ENCODE results near the gene MSTO1.
"Not testable (repeated sequence)": the region's sequence is repeated elsewhere in the genome, so short reads cannot be mapped to it uniquely, and the experiment has no call there.

MSTO1 gene

GRCh38 chr1:155609515-155610256, at the start of gene MSTO1:
Gene MSTO1 (plus strand): TSS chr1:155610218. CDS start chr1:155610249, 31 bp downstream.
- Histone ChIP-seq H2AFZ (ENCODE audit: low read length) (peak within 1 kb of the TSS; percentile 80), H3K9me2 (ENCODE audit: low read depth, low read length) (no peaks in the 10 kb centered on the region), H3K4me1 (ENCODE audit: insufficient read depth, low read length, severe bottlenecking) (no peaks in the 10 kb centered on the region), H3K27ac (ENCODE audit: low read depth, low read length, poor library complexity, severe bottlenecking) (peak within 1 kb of the TSS; percentile 65), H3K4me3 (ENCODE audit: low read depth, low read length, poor library complexity, severe bottlenecking) (peak within 1 kb of the TSS; percentile 79), H3K9ac (ENCODE audit: low read length) (peak within 1 kb of the TSS; percentile 72), H3K9me3 (ENCODE audit: low read length) (no peaks in the 10 kb centered on the region), H3K4me2 (ENCODE audit: low read length) (peak within 1 kb of the TSS; percentile 89), H3K36me3 (ENCODE audit: insufficient read depth, low read length) (peaks cover 14% of the 10 kb centered on the region; the same call in 1 of the 2 replicates), H4K20me1 (ENCODE audit: insufficient read depth, low read length) (no peaks in the 10 kb centered on the region), H3F3A (ENCODE audit: insufficient read depth, low read length) (no peaks in the 10 kb centered on the region), H3K79me2 (ENCODE audit: insufficient read depth, low read length) (no peaks in the 10 kb centered on the region), H3K27me3 (ENCODE audit: insufficient read depth, low read length) (no peaks in the 10 kb centered on the region)
- TF ChIP-seq, protein P1, sequence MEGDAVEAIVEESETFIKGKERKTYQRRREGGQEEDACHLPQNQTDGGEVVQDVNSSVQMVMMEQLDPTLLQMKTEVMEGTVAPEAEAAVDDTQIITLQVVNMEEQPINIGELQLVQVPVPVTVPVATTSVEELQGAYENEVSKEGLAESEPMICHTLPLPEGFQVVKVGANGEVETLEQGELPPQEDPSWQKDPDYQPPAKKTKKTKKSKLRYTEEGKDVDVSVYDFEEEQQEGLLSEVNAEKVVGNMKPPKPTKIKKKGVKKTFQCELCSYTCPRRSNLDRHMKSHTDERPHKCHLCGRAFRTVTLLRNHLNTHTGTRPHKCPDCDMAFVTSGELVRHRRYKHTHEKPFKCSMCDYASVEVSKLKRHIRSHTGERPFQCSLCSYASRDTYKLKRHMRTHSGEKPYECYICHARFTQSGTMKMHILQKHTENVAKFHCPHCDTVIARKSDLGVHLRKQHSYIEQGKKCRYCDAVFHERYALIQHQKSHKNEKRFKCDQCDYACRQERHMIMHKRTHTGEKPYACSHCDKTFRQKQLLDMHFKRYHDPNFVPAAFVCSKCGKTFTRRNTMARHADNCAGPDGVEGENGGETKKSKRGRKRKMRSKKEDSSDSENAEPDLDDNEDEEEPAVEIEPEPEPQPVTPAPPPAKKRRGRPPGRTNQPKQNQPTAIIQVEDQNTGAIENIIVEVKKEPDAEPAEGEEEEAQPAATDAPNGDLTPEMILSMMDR (IDR thresholded peaks at IDR 0.05; ENCODE audit: low read length): no peak
- no peak for TF ChIP-seq EZH2 (IDR thresholded peaks at IDR 0.05; ENCODE audit: borderline replicate concordance, low read length)

DNA sequence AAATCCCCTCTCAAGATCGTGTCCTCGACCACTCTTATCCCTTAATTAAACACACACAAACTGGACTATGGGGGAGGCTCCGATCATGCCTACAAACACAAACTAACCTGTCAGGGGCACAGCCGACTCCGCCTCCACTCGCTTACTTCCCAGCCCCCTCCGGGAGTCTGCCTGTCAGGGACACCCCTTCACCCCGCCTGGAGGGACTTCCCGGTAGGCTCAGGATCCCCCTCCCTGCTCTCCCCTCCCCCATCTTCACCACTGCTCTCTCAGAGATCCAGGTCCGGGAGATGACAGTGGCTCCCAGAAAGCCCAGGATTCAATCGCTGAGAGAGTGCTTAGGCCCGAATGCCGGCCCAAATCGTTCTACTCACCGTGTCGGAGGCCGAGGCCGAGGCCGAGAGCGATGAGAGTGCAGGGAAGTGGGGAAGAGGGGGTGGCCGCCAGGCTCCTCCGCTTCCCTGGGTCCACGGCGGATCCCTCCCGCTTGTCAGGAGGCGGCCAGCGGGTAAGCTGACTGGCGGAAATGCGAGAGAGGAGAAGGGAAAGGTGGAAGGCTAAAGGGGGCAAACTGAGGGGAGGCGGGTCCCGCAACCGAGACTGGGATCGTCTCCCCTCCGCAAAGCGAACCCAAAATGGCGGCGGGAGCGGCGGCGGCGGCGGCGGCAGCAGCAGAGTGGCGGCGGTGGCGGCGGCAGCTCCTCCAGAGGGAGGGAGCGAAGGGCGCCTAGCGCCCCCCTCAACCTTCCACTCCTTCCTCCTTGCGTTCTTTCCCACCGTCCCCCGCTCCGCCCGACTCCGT, 48.0 kb upstream of the MSTO1 start:
- not testable (repeated sequence) for H3K9me3 ChIP-seq (ENCODE audit: low read length); H3K27me3 ChIP-seq (ENCODE audit: insufficient read depth, low read length); H4K20me1 ChIP-seq (ENCODE audit: insufficient read depth, low read length); H2AFZ ChIP-seq (ENCODE audit: low read length); H3F3A ChIP-seq (ENCODE audit: insufficient read depth, low read length); H3K9me2 ChIP-seq (ENCODE audit: low read depth, low read length)
- H3K36me3 ChIP-seq (ENCODE audit: insufficient read depth, low read length): peaks cover 22% of the 10 kb centered on the region; the same call in 1 of the 2 replicates
- peak overlapping the region; percentile 89 for H3K27ac ChIP-seq (ENCODE audit: low read depth, low read length, poor library complexity, severe bottlenecking)
- peak overlapping the region; percentile 100 for H3K9ac ChIP-seq (ENCODE audit: low read length)
- H3K79me2 ChIP-seq (ENCODE audit: insufficient read depth, low read length): peaks cover 80% of the 10 kb centered on the region
- peak overlapping the region; percentile 62 for H3K4me2 ChIP-seq (ENCODE audit: low read length)
- peak overlapping the region; percentile 68 for H3K4me3 ChIP-seq (ENCODE audit: low read depth, low read length, poor library complexity, severe bottlenecking)
- H3K4me1 ChIP-seq (ENCODE audit: insufficient read depth, low read length, severe bottlenecking): peaks cover 42% of the 10 kb centered on the region

GRCh38 chr1:155562581-155563376, 47.2 kb upstream of the MSTO1 start, which contains the start of gene ASH1L:
Gene ASH1L (minus strand): TSS chr1:155562803. CDS start chr1:155521519, 41,284 bp downstream.
- no peak within 1 kb of the TSS for H2AFZ ChIP-seq (ENCODE audit: low read length)
- peaks cover 42% of the 10 kb centered on the region for H3K4me1 ChIP-seq (ENCODE audit: insufficient read depth, low read length, severe bottlenecking)
- H3K9me3 ChIP-seq (ENCODE audit: low read length): no peaks in the 10 kb centered on the region
- peaks cover 26% of the 10 kb centered on the region; the same call in 1 of the 2 replicates for H3K36me3 ChIP-seq (ENCODE audit: insufficient read depth, low read length)
- H3K4me3 ChIP-seq (ENCODE audit: low read depth, low read length, poor library complexity, severe bottlenecking): peak within 1 kb of the TSS; percentile 68
- H3K9me2 ChIP-seq (ENCODE audit: low read depth, low read length): no peaks in the 10 kb centered on the region
- peaks cover 76% of the 10 kb centered on the region for H3K79me2 ChIP-seq (ENCODE audit: insufficient read depth, low read length)
- peak within 1 kb of the TSS; percentile 100 for H3K9ac ChIP-seq (ENCODE audit: low read length)
- TF ChIP-seq EZH2 (IDR thresholded peaks at IDR 0.05; ENCODE audit: borderline replicate concordance, low read length): no peak
- TF ChIP-seq, protein P1 (IDR thresholded peaks at IDR 0.05; ENCODE audit: low read length): no peak
- H3F3A ChIP-seq (ENCODE audit: insufficient read depth, low read length): no peaks in the 10 kb centered on the region
- H4K20me1 ChIP-seq (ENCODE audit: insufficient read depth, low read length): peaks cover 3% of the 10 kb centered on the region
- peak within 1 kb of the TSS; percentile 90 for H3K4me2 ChIP-seq (ENCODE audit: low read length)
- no peaks in the 10 kb centered on the region for H3K27me3 ChIP-seq (ENCODE audit: insufficient read depth, low read length)
- H3K27ac ChIP-seq (ENCODE audit: low read depth, low read length, poor library complexity, severe bottlenecking): peak within 1 kb of the TSS; percentile 92

DNA sequence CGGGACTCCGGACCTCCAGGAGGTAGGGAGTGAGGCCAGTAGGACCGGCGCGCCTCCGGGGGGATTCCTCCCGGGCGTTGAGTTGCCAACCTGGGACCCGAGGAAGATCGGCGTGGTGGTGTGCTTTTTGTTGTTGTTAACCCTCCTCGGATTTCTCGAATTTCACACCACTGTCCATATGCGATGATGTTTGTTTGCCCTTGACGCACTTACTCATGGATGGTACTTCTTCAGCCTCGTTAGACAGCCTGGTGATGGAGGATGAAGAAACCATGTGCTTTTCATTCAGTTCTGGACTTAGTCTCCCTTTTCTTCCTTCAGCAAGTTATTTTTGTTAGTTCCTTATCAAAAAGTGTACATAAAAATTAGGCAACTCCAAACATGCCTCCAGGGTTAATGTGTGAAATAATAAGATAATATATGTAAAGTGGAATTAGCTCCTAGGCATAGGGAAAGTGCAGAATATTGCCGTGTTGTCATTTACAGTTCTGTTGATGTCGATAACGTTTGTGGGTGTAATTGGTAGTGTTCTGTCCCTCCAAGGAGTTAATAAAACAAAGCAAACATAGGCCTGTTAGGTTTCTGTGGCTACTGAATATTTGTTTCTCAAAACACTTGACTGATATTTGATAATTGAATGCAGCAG, 46.5 kb upstream of the MSTO1 start:
- H2AFZ ChIP-seq (ENCODE audit: low read length); H3K9me2 ChIP-seq (ENCODE audit: low read depth, low read length); H3K27me3 ChIP-seq (ENCODE audit: insufficient read depth, low read length); H3K9me3 ChIP-seq (ENCODE audit: low read length); H3F3A ChIP-seq (ENCODE audit: insufficient read depth, low read length); H4K20me1 ChIP-seq (ENCODE audit: insufficient read depth, low read length): not testable (repeated sequence)
- peaks cover 70% of the 10 kb centered on the region for H3K79me2 ChIP-seq (ENCODE audit: insufficient read depth, low read length)
- H3K4me1 ChIP-seq (ENCODE audit: insufficient read depth, low read length, severe bottlenecking): peaks cover 38% of the 10 kb centered on the region
- H3K36me3 ChIP-seq (ENCODE audit: insufficient read depth, low read length): peaks cover 28% of the 10 kb centered on the region; the same call in 1 of the 2 replicates
- peak overlapping the region; percentile 100 for H3K9ac ChIP-seq (ENCODE audit: low read length)
- H3K27ac ChIP-seq (ENCODE audit: low read depth, low read length, poor library complexity, severe bottlenecking): peak overlapping the region; percentile 92
- peak overlapping the region; percentile 90 for H3K4me2 ChIP-seq (ENCODE audit: low read length)
- H3K4me3 ChIP-seq (ENCODE audit: low read depth, low read length, poor library complexity, severe bottlenecking): peak overlapping the region; percentile 68
